ENCODE data around the gene BARX1.

DNA sequence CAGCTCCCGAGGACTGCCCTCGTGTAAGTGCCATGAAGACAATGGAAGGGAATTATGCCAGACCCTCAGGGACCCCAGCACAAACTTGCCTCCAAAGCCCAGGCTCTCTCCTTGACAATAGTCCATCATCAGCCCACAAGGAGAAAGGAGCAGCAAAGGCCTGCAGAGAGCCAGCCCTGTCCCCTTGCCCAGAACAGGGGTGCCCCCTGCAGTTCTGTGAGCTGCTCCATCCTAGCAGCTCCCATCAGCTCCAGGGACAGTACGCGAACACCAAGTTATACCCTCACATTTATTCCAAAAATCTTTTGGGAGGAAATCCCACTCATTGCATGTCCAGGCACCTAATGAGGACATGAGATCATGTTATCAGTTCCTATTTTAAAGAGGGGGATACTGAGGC is 11.1 kb downstream of the BARX1 start:
- TF ChIP-seq CTCF (IDR thresholded peaks at IDR 0.05): no peak
- TF ChIP-seq POLR2A (IDR thresholded peaks at IDR 0.05): no peak
